GM12878 (cell line): Measurements from ENCODE around the gene GAGE12J. TPM values are rescaled to one million over a fixed set of nuclear protein-coding genes. Genes with fewer than 3 reads are reported as not detected.

Experiments
- ATAC-seq: fragments of 200-7000 bp; cut with Tn5 transposase; 3 replicates; pipeline ENCODE4 v1.9.1; 2020; ENCODE audit warnings: mild to moderate bottlenecking, moderate library complexity
- BruUV-seq: library from RNA; stranded (reverse); fragments of 400-500 nt; replicated peaks from 2 replicates; lab custom pipeline; 2021; lab: Mats Ljungman, UMichigan
- CTCF ChIA-PET: fragments of 300-600 bp; sonication (Branson Sonifier 250); formaldehyde crosslinking; extraction: SDS; loops from one replicate; lab custom pipeline; 2021; ENCODE audit warnings: inconsistent platforms; lab: Yijun Ruan, JAX
- POLR2A ChIA-PET: fragments of 350-600 bp; formaldehyde crosslinking; extraction: SDS; loops from one replicate; lab custom pipeline; 2021; ENCODE audit warnings: inconsistent platforms; lab: Charles Lee
- RAD21 ChIA-PET: fragments of 300-600 bp; sonication (Branson Sonifier 250); formaldehyde crosslinking; loops from one replicate; lab custom pipeline; 2023; ENCODE audit warnings: antibody characterized with exemption; ENCODE audit not compliant: unreplicated experiment; lab: Charles Lee
- SMC1A ChIA-PET: fragments of 300-600 bp; sonication (Branson Sonifier 250); formaldehyde crosslinking; loops from one replicate; lab custom pipeline; 2023; ENCODE audit not compliant: unreplicated experiment, uncharacterized antibody; lab: Charles Lee
- DNase-seq: peaks from one replicate; pipeline ENCODE4 v3.0.0-alpha.2; 2011; ENCODE audit warnings: low read depth, low spot score
- FAIRE-seq: peaks from 3 replicates; lab custom pipeline; 2011; peaks lifted over from hg19 to GRCh38; lab: Jason Lieb, UNC
- H2AFZ ChIP-seq: 2 replicates; pipeline ENCODE4 v1.6.0; 2011; ENCODE audit warnings: low read depth, low read length, control low read depth; ENCODE audit not compliant: control insufficient read depth
- H3K27ac ChIP-seq: 2 replicates; pipeline ENCODE4 v1.5.1; 2011; ENCODE audit warnings: control low read depth; ENCODE audit not compliant: control insufficient read depth, insufficient read depth
- H3K27me3 ChIP-seq, 2 experiments: replicated peaks in 1 of 2; 2 replicates each; pipeline versions ENCODE4 v1.6.0 to v1.6.1; 2011; ENCODE audit warnings: low read length in 1 of 2; ENCODE audit not compliant: control insufficient read depth in 2 of 2, insufficient read depth in 2 of 2
- H3K36me3 ChIP-seq, 2 experiments: 2 replicates each; pipeline ENCODE4 v1.5.1; 2011; ENCODE audit warnings: low read length in 1 of 2; ENCODE audit not compliant: control insufficient read depth in 2 of 2, insufficient read depth in 2 of 2
- H3K4me1 ChIP-seq: 2 replicates; pipeline ENCODE4 v1.6.1; 2011; ENCODE audit warnings: mild to moderate bottlenecking, low read length, moderate library complexity, mixed read lengths; ENCODE audit not compliant: control insufficient read depth, insufficient read depth
- H3K4me2 ChIP-seq: 2 replicates; pipeline ENCODE4 v1.6.0; 2011; ENCODE audit warnings: control low read depth; ENCODE audit not compliant: control insufficient read depth, insufficient read depth
- H3K4me3 ChIP-seq: fragments of 200-600 bp; sonication (generic); 2 replicates; pipeline ENCODE4 v1.5.1; 2016
- H3K79me2 ChIP-seq: 2 replicates; pipeline ENCODE4 v1.6.0; 2011; ENCODE audit warnings: low read length; ENCODE audit not compliant: control insufficient read depth, insufficient read depth
- H3K9ac ChIP-seq: 2 replicates; pipeline ENCODE4 v1.8.0; 2011; ENCODE audit warnings: low read length, control low read depth, mixed read lengths; ENCODE audit not compliant: control insufficient read depth, insufficient read depth
- H3K9me3 ChIP-seq: replicated peaks from 3 replicates; pipeline ENCODE4 v1.5.1; 2011; ENCODE audit warnings: mild to moderate bottlenecking, low read length; ENCODE audit not compliant: control insufficient read depth, insufficient read depth
- H4K20me1 ChIP-seq: 2 replicates; pipeline ENCODE4 v1.6.0; 2011; ENCODE audit not compliant: control insufficient read depth, insufficient read depth
- EP300 ChIP-seq, 2 experiments: fragments of 150-350 bp in 1 of 2; IDR thresholded peaks; 2 replicates each; pipeline ENCODE4 v1.6.1; 2011 to 2012; ENCODE audit warnings: low read depth in 2 of 2, low read length in 2 of 2, borderline replicate concordance in 1 of 2, improper control_type of control experiment in 1 of 2, inconsistent platforms in 1 of 2; ENCODE audit not compliant: control insufficient read depth in 1 of 2
- ESRRA ChIP-seq: IDR thresholded peaks from 2 replicates; pipeline ENCODE4 v1.6.1; 2012; ENCODE audit warnings: mild to moderate bottlenecking, low read length, improper control_type of control experiment
- GABPA ChIP-seq: IDR thresholded peaks from 2 replicates; pipeline ENCODE4 v1.6.1; 2014; ENCODE audit warnings: antibody characterized with exemption, low read depth, mild to moderate bottlenecking, inconsistent platforms
- MXI1 ChIP-seq: fragments of 150-350 bp; IDR thresholded peaks from 2 replicates; pipeline ENCODE4 v1.6.1; 2011; ENCODE audit warnings: low read depth, mild to moderate bottlenecking, inconsistent platforms, low read length, improper control_type of control experiment
- NR2C2 ChIP-seq: IDR thresholded peaks from 2 replicates; pipeline ENCODE4 v1.6.1; 2011; ENCODE audit warnings: borderline replicate concordance, low read depth; ENCODE audit not compliant: control insufficient read depth, insufficient read length
- PKNOX1 ChIP-seq: fragments of 450-650 bp; IDR thresholded peaks from 2 replicates; pipeline ENCODE4 v1.6.1; 2016; ENCODE audit warnings: mild to moderate bottlenecking
- RAD51 ChIP-seq: fragments of 450-650 bp; IDR thresholded peaks from 2 replicates; pipeline ENCODE4 v1.6.1; 2016; ENCODE audit warnings: moderate library complexity, mild to moderate bottlenecking, inconsistent platforms
- SRF ChIP-seq, 2 experiments: IDR thresholded peaks; 2 replicates each; pipeline ENCODE4 v1.6.1; 2011; ENCODE audit warnings: low read depth in 2 of 2, low read length in 2 of 2, mild to moderate bottlenecking in 1 of 2, moderate library complexity in 1 of 2
- WGBS: methylation state at CpG from one replicate; pipeline ENCODE4 v1.1.6; 2016; ENCODE audit warnings: low lambda C conversion rate; ENCODE audit not compliant: insufficient replicate concordance, insufficient coverage; ENCODE audit errors: missing lambda C conversion rate; 5-methylcytosine and 5-hydroxymethylcytosine counted together
- in situ Hi-C: fragments of 300-500 bp; cut with MboI; formaldehyde crosslinking; loops from 9 replicates; pipeline ENCODE4 v1.14.3; 2018; ENCODE audit warnings: mixed read lengths
- intact Hi-C: fragments of 100-400 bp; cut with micrococcal nuclease; formaldehyde crosslinking; loops from one replicate; pipeline ENCODE4 v1.14.2; 2022; ENCODE audit not compliant: unreplicated experiment
- polyA plus RNA-seq, 11 experiments: library from polyadenylated mRNA; depleted of rRNA in 4 of 11; unstranded in 6 of 11; stranded (reverse) in 5 of 11; fragments of >200 nt; fragmentation: Nextera tagmentation in 4 of 11; fragmentation: Illumina TruSeq in 1 of 11; extraction: Ambion mirVana in 4 of 11; extraction: Trizol in 1 of 11; gene quantifications; 1 replicate in 1 of 11; 2 replicates in 10 of 11; pipeline versions ENCODE4 v1.2.1 to v1.2.3, GENCODE V29; 2011 to 2016; ENCODE audit warnings: inconsistent platforms in 2 of 11, missing spikeins in 2 of 11, low read depth in 1 of 11
- total RNA-seq, 4 experiments: library from RNA; depleted of rRNA in 3 of 4; stranded (reverse); fragments of >200 nt in 3 of 4; fragmentation: Illumina TruSeq in 1 of 4; extraction: Trizol in 1 of 4; gene quantifications; 2 replicates each; pipeline versions ENCODE4 v1.2.1 to v1.2.3, GENCODE V29; 2013 to 2021

The GAGE12J gene
- total and polyA plus RNA-seq, 10 of the 15 experiments (the other 5 are each of a cell fraction or from before 2014, with no cell fraction given) = not detected

GRCh38 chrX:49276671-49277534, 44.9 kb upstream of the GAGE12J start:
- intact Hi-C loops (no loop called here), in situ Hi-C loops (no loop called here)
- peaks cover 2% of the 10 kb centered on the region; the same call in 1 of the 2 replicates for H3K79me2 ChIP-seq
- no peaks in the 10 kb centered on the region for H3K36me3 ChIP-seq
- TF ChIP-seq RAD51 = no peak
- TF ChIP-seq PKNOX1 = no peak
- no peak for TF ChIP-seq ESRRA
- TF ChIP-seq GABPA = no peak
- no peak for TF ChIP-seq MXI1
- no peak for TF ChIP-seq SRF (IDR thresholded peaks at IDR 0.05; ENCODE audit: low read depth in 2 of 2, low read length in 2 of 2)
- TF ChIP-seq NR2C2 = no peak
- no peak for TF ChIP-seq EP300 (IDR thresholded peaks at IDR 0.05; ENCODE audit: borderline replicate concordance in 1 of 2, control insufficient read depth in 1 of 2, low read depth in 2 of 2, low read length in 2 of 2)
- RAD21 ChIA-PET = no interaction called here
- no peaks in the 10 kb centered on the region for H4K20me1 ChIP-seq
- no peak overlapping the region for H3K27ac ChIP-seq
- H3K27me3 ChIP-seq = no peaks in the 10 kb centered on the region
- SMC1A ChIA-PET = no interaction called here
- H3K4me3 ChIP-seq = no peak overlapping the region
- CTCF ChIA-PET = no interaction called here
- no peaks in the 10 kb centered on the region for H3K9me3 ChIP-seq
- DNase-seq (no peak), FAIRE-seq (no peak), ATAC-seq (no peak)
- BruUV-seq = no TSS peak
- POLR2A ChIA-PET = no interaction called here
- no peak overlapping the region for H3K4me2 ChIP-seq
- no peak overlapping the region for H2AFZ ChIP-seq
- H3K9ac ChIP-seq = no peak overlapping the region
- 56% methylated on average over 19 of the region's 19 CpGs for WGBS
- no peaks in the 10 kb centered on the region for H3K4me1 ChIP-seq
